HG03108 (cell line): Measurements from ENCODE around the gene CXXC4.

ENCODE experiments used
- ATAC-seq: cut with Tn5 transposase; IDR thresholded peaks from one replicate; pipeline ENCODE4 v1.9.1; 2021; ENCODE audit warnings: moderate library complexity; ENCODE audit not compliant: unreplicated experiment

CXXC4 gene

GRCh38 chr4:104424475-104424941 is 70.2 kb downstream of the CXXC4 start:
- ATAC-seq, result no peak

- no peak for ATAC-seq
These were observed 73.1 kb downstream of the CXXC4 start for GRCh38 chr4:104421566-104421965.

GRCh38 chr4:104420766-104421165 is 73.9 kb downstream of the CXXC4 start:
- ATAC-seq, result no peak
